SK-N-SH treated with all-trans-retinoic acid at 6 μM for 48 hours (cell line): ENCODE measurements around the gene CDC42EP1.

Experiments used
- CREB5 ChIP-seq: fragments of 250-450 bp; sonication (Bioruptor Pico); IDR thresholded peaks from 2 replicates; pipeline ENCODE4 v1.5.1; 2020; ENCODE audit warnings: low read depth, mild to moderate bottlenecking, moderate library complexity
- ISL1 ChIP-seq: fragments of 250-450 bp; sonication (Bioruptor Pico); IDR thresholded peaks from 2 replicates; pipeline ENCODE4 v2.1.2; 2022; ENCODE audit warnings: mild to moderate bottlenecking, moderate library complexity
- ZFP3 ChIP-seq: fragments of 250-450 bp; sonication (Bioruptor Pico); IDR thresholded peaks from 2 replicates; pipeline ENCODE4 v1.5.0; 2020; ENCODE audit warnings: mild to moderate bottlenecking, moderate library complexity
- ZFP30 ChIP-seq: fragments of 450-650 bp; formaldehyde crosslinking; IDR thresholded peaks from 2 replicates; pipeline ENCODE4 v1.5.0; 2022; ENCODE audit warnings: mild to moderate bottlenecking, moderate library complexity
- ZNF70 ChIP-seq: fragments of 450-650 bp; formaldehyde crosslinking; IDR thresholded peaks from 2 replicates; pipeline ENCODE4 v1.5.0; 2020; ENCODE audit warnings: mild to moderate bottlenecking, moderate library complexity

- TF ChIP-seq ZNF70 (CRISPR knock-in tag) (no peak), ISL1 (CRISPR knock-in tag) (no peak), ZFP30 (no peak), CREB5 (CRISPR knock-in tag) (no peak), ZFP3 (CRISPR knock-in tag) (no peak)
Observed at GRCh38 chr22:37561212-37562048, 1.1 kb downstream of the CDC42EP1 start.
